Tibial nerve (tissue), 4 donors: ENCODE results near the gene LANCL2. TPM values are rescaled to one million over a fixed set of nuclear protein-coding genes. Genes with fewer than 3 reads are reported as not detected.

Source experiments
- DNase-seq, 2 donors: peaks; one replicate each; pipeline ENCODE4 v3.0.0-alpha.2; 2019; ENCODE audit warnings: low spot score in 2 of 2
- H3K27ac ChIP-seq, 4 donors: fragments of 200-600 bp; sonication (generic) in 3 of 4; one replicate each; pipeline ENCODE4 v1.5.1; 2017 to 2019; ENCODE audit warnings: mild to moderate bottlenecking in 1 of 4
- H3K27me3 ChIP-seq, 2 donors: fragments of 200-600 bp; sonication (generic) in 1 of 2; one replicate each; pipeline versions ENCODE4 v1.5.1 to v1.6.0; 2017 to 2019
- H3K36me3 ChIP-seq, 3 donors: fragments of 200-600 bp; sonication (generic); one replicate each; pipeline ENCODE4 v1.5.1; 2018 to 2019
- H3K4me1 ChIP-seq, 4 donors: fragments of 200-600 bp; sonication (generic) in 3 of 4; one replicate each; pipeline ENCODE4 v1.5.1; 2017 to 2019
- H3K4me3 ChIP-seq, 4 donors: fragments of 200-600 bp; sonication (generic) in 3 of 4; one replicate each; pipeline ENCODE4 v1.5.1; 2017 to 2019; ENCODE audit warnings: mild to moderate bottlenecking in 1 of 4, moderate library complexity in 1 of 4
- H3K9me3 ChIP-seq, 4 donors: fragments of 200-600 bp; sonication (generic) in 3 of 4; one replicate each; pipeline ENCODE4 v1.5.1; 2017 to 2019
- CTCF ChIP-seq, 5 experiments: fragments of 200-600 bp in 3 of 5; fragments of 450-650 bp in 2 of 5; sonication (generic) in 3 of 5; IDR thresholded peaks; one replicate each; pipeline ENCODE4 v1.5.1; 2016 to 2019; ENCODE audit warnings: antibody characterized with exemption in 5 of 5, mild to moderate bottlenecking in 3 of 5, moderate library complexity in 2 of 5
- EP300 ChIP-seq, 2 donors: sonication (generic); formaldehyde crosslinking; IDR thresholded peaks; one replicate each; pipeline ENCODE4 v1.6.1; 2017; ENCODE audit warnings: antibody characterized with exemption in 2 of 2, mild to moderate bottlenecking in 1 of 2
- POLR2A ChIP-seq, 2 donors: fragments of 450-650 bp; IDR thresholded peaks; one replicate each; pipeline ENCODE4 v1.6.1; 2017; ENCODE audit warnings: antibody characterized with exemption in 2 of 2, mild to moderate bottlenecking in 2 of 2, moderate library complexity in 2 of 2
- WGBS, 2 donors: methylation state at CpG; one replicate each; pipeline ENCODE4 v1.1.5; 2018; 5-methylcytosine and 5-hydroxymethylcytosine counted together
- total RNA-seq, 4 donors: library from RNA; depleted of rRNA; stranded (reverse); fragments of >200 nt; gene quantifications; one replicate each; pipeline ENCODE4 v1.1.0, GENCODE V29; 2016

LANCL2 gene
- total RNA-seq, 4 donors from 2014 or later, result 6.6 to 17.9 (median 12.6) TPM

DNA sequence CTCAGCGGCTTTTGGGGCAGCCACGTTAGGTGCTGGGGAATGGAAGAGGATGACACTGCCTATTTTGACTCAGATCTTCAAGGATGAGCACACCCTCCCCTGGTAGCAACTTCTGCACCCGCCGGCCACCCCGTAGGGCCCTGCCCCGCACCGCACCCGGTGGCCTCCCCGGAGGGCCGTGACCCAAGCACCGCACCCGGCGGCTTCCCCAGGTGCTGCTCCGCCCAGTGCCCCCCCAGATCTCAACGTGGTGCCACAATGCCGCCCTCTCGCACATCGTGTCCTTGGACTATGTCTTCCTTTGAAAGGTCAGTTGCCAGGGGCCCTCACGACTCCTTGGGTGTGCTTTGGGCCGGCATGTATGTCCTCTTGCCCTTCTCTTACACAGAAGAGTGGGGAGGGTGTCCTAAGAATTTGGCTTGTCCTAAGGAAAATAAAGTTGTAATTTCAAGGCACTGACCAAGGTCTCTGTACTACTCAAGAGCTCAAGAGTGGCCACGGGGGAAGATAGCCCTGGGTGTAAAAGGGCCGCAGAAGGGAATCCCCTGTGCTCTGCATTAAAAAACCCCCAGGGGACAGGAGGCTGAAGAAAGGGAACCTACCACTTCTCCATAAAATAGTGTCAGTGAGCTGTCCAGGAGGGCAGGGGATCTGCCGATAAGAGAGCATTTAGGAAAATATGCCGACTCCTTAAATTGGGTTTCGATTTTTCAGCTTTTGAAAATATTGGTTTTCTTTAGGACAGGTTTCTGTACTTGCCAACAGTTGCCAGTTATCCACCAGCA lies 1.6 kb upstream of the LANCL2 start:
- H3K27me3 ChIP-seq, result no peaks in the 10 kb centered on the region
- no peak for DNase-seq
- no peaks in the 10 kb centered on the region for H3K9me3 ChIP-seq
- no peak overlapping the region for H3K27ac ChIP-seq
- H3K4me1 ChIP-seq, result peaks cover 0 to 22% (median 9%) of the 10 kb centered on the region in 4 donors
- no peak overlapping the region for H3K4me3 ChIP-seq
- H3K36me3 ChIP-seq, result no peaks in the 10 kb centered on the region
- TF ChIP-seq CTCF (IDR thresholded peaks at IDR 0.05) (no peak), POLR2A (IDR thresholded peaks at IDR 0.05) (no peak), EP300 (IDR thresholded peaks at IDR 0.05) (no peak)
- 85 to 90% methylated on average over 24 to 25 of the region's 25 CpGs for WGBS, 2 donors

DNA sequence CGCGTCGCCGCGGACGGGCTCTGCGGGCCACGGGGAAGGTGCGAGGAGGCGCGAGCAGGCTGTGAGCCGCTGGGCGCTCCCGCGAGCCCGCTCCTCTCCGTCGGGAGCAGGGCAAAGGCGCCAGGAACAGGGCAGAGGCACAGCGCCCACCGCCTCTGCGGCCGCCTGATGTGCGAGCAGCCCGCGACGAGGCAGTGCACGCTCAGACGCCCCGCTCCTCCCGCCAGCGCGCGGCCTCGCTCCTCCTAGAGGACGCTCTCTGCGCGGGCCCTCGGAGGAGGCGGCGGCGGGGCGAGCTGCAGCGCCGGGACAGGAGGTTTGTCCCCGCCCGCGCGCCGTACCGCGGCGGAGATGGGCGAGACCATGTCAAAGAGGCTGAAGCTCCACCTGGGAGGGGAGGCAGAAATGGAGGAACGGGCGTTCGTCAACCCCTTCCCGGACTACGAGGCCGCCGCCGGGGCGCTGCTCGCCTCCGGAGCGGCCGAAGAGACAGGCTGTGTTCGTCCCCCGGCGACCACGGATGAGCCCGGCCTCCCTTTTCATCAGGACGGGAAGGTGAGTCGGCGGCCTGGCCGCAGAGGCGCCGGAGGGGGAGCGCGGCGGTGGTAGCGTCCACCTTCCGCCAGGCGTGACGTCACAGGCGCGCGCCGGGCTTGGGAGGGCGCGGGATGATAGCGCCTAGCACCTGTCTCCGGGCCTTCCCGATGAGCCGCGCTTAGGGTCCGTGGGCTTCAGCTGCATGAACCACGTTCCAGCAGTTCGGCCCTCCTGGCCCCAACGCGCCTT lies 731 bp downstream of the LANCL2 start:
- Histone ChIP-seq H3K4me1 (peaks cover 0 to 22% (median 9%) of the 10 kb centered on the region in 4 donors), H3K27me3 (no peaks in the 10 kb centered on the region), H3K4me3 (peak overlapping the region; percentile 80 to 98 (median 94)), H3K9me3 (no peaks in the 10 kb centered on the region), H3K27ac (peak overlapping the region; percentile 96 to 100 (median 98)), H3K36me3 (no peaks in the 10 kb centered on the region)
- WGBS, 2 donors, result 0% methylated on average over 1 to 42 of the region's 101 CpGs
- DNase-seq, result peak; percentile 87
- peak; percentile 88 to 95 for TF ChIP-seq EP300 (IDR thresholded peaks at IDR 0.05)
- peak; percentile 49 to 59 for TF ChIP-seq POLR2A (IDR thresholded peaks at IDR 0.05)
- TF ChIP-seq CTCF (IDR thresholded peaks at IDR 0.05), result peak in 4 of 5 experiments; percentile 32 to 68 (median 50)

DNA sequence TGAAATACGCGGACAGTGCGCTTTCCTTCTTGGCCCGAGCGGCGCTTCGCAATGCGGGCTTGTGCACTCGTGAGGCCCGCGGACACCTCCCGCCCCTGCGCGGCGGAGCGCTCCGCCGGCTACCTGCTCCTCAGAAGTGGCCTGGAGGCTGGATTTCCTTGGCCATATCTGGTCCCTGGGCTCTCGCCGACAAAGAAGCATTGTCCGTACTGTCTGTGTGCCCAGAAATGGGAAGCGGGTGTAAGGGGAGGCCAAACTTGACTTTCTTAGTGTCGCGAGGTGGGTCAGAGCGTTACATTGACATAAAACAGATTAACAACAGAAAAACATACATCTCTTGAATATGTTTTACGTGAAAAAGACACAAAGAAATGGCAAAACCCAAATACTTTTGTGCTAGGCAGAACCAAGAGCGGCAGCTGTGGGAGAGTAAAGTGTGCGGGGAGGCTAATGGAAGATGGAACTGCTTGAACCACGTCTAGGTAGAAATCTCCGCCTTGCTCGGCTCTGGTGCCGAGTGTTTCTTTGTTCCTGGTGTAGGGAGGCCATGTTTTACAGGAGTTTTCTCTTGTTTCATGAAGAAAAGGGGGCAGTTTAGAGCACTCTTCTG lies 1.4 kb downstream of the LANCL2 start:
- Histone ChIP-seq H3K27ac (peak overlapping the region; percentile 96 to 100 (median 98)), H3K9me3 (no peaks in the 10 kb centered on the region), H3K27me3 (no peaks in the 10 kb centered on the region), H3K4me1 (peaks cover 0 to 22% (median 9%) of the 10 kb centered on the region in 4 donors), H3K4me3 (peak overlapping the region; percentile 80 to 98 (median 94)), H3K36me3 (no peaks in the 10 kb centered on the region)
- 1% methylated on average over 24 to 27 of the region's 32 CpGs for WGBS, 2 donors
- DNase-seq, result no peak
- no peak for TF ChIP-seq POLR2A (IDR thresholded peaks at IDR 0.05)
- no peak for TF ChIP-seq EP300 (IDR thresholded peaks at IDR 0.05)
- no peak for TF ChIP-seq CTCF (IDR thresholded peaks at IDR 0.05)

DNA sequence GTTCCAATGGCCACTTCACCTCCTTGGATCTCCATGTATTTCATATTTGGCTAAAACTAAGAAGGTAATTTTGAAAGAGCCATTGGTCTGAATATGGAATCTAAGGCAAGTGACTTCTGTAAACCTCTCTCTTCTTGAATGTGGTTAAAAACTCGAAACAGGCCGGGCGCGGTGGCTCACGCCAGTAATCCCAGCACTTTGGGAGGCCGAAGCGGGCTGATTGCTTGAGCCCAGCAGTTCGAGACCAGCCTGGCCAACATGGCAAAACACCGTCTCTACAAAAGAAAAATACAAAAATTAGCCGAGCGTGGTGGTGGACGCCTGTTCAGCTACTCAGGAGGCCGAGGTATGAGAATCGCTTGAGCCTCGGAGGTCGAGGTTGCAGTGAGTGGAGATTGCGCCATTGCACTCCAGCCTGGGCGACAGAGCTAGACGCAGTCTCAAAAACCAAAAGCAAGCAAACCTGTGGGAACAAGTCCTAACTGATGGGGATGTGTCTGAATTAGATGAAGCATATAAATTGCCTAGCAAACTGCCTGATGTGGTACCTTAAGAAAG lies 2.2 kb downstream of the LANCL2 start:
- Histone ChIP-seq H3K4me1 (peaks cover 0 to 22% (median 9%) of the 10 kb centered on the region in 4 donors), H3K36me3 (no peaks in the 10 kb centered on the region), H3K9me3 (no peaks in the 10 kb centered on the region), H3K4me3 (peak overlapping the region in 3 of 4 donors; percentile 80 to 98 (median 94)), H3K27ac (no peak overlapping the region), H3K27me3 (no peaks in the 10 kb centered on the region)
- 93 to 95% methylated on average over 19 of the region's 19 CpGs for WGBS, 2 donors
- TF ChIP-seq CTCF (IDR thresholded peaks at IDR 0.05) (no peak), EP300 (IDR thresholded peaks at IDR 0.05) (no peak), POLR2A (IDR thresholded peaks at IDR 0.05) (no peak)
- no peak for DNase-seq
